ENCODE measurements around the gene PIK3CA.

Gene PIK3CA

GRCh38 chr3:179133575-179133974 lies 14.6 kb upstream of the PIK3CA start:
- DNase-seq (ENCODE audit: insufficient read length, low spot score) (no peak), FAIRE-seq (peak; percentile 63)
- TF ChIP-seq PAX5 (IDR thresholded peaks at IDR 0.05; ENCODE audit: insufficient read depth, low read length, severe bottlenecking) (no peak), SPI1 (IDR thresholded peaks at IDR 0.05; ENCODE audit: low read depth, low read length) (peak; percentile 93), TAF1 (IDR thresholded peaks at IDR 0.05; ENCODE audit: low read depth, low read length) (no peak)

GRCh38 chr3:179136195-179136594 lies 12.0 kb upstream of the PIK3CA start:
- no peak for DNase-seq (ENCODE audit: insufficient read length, low spot score)
- TF ChIP-seq SPI1 (IDR thresholded peaks at IDR 0.05; ENCODE audit: low read depth, low read length): no peak
- no peak for TF ChIP-seq POU2F2 (IDR thresholded peaks at IDR 0.05; ENCODE audit: low read depth, low read length)
- TF ChIP-seq POLR2A (IDR thresholded peaks at IDR 0.05; ENCODE audit: low read depth, low read length): no peak
- no peak for TF ChIP-seq POLR2AphosphoS5 (IDR thresholded peaks at IDR 0.05; ENCODE audit: low read depth, low read length)
- no peak for TF ChIP-seq PAX5 (IDR thresholded peaks at IDR 0.05; ENCODE audit: insufficient read depth, low read length, severe bottlenecking)
- TF ChIP-seq TAF1 (IDR thresholded peaks at IDR 0.05; ENCODE audit: low read depth, low read length): no peak
- FAIRE-seq: no peak

- no peak for DNase-seq (ENCODE audit: insufficient read length, low spot score)
- no peak for FAIRE-seq
- TF ChIP-seq TAF1 (IDR thresholded peaks at IDR 0.05; ENCODE audit: low read depth, low read length) (no peak), POLR2A (IDR thresholded peaks at IDR 0.05; ENCODE audit: low read depth, low read length) (no peak), POU2F2 (IDR thresholded peaks at IDR 0.05; ENCODE audit: low read depth, low read length) (no peak), POLR2AphosphoS5 (IDR thresholded peaks at IDR 0.05; ENCODE audit: low read depth, low read length) (no peak), PAX5 (IDR thresholded peaks at IDR 0.05; ENCODE audit: insufficient read depth, low read length, severe bottlenecking) (no peak), SPI1 (IDR thresholded peaks at IDR 0.05; ENCODE audit: low read depth, low read length) (no peak)
Observed at GRCh38 chr3:179141890-179142289, 6.3 kb upstream of the PIK3CA start.

GRCh38 chr3:179146911-179147513 lies 1.1 kb upstream of the PIK3CA start:
- TF ChIP-seq SPI1 (IDR thresholded peaks at IDR 0.05; ENCODE audit: low read depth, low read length) (peak; percentile 93), TAF1 (IDR thresholded peaks at IDR 0.05; ENCODE audit: low read depth, low read length) (no peak)
- DNase-seq (ENCODE audit: insufficient read length, low spot score) (no peak), FAIRE-seq (peak; percentile 89)

- FAIRE-seq (no peak), DNase-seq (ENCODE audit: insufficient read length, low spot score) (no peak)
- no peak for TF ChIP-seq POLR2A (IDR thresholded peaks at IDR 0.05; ENCODE audit: low read depth, low read length)
- peak; percentile 38; the same call in 1 of the 2 replicates for TF ChIP-seq SPI1 (IDR thresholded peaks at IDR 0.05; ENCODE audit: low read depth, low read length)
Observed at GRCh38 chr3:179147514-179147872, 664 bp upstream of the PIK3CA start.

GRCh38 chr3:179148616-179149405 lies 654 bp downstream of the PIK3CA start:
- DNase-seq (ENCODE audit: insufficient read length, low spot score) (peak; percentile 25), FAIRE-seq (peak; percentile 40)
- TF ChIP-seq PAX5 (IDR thresholded peaks at IDR 0.05; ENCODE audit: insufficient read depth, low read length, severe bottlenecking) (no peak), TAF1 (IDR thresholded peaks at IDR 0.05; ENCODE audit: low read depth, low read length) (no peak), POU2F2 (IDR thresholded peaks at IDR 0.05; ENCODE audit: low read depth, low read length) (no peak), POLR2AphosphoS5 (IDR thresholded peaks at IDR 0.05; ENCODE audit: low read depth, low read length) (no peak), SPI1 (IDR thresholded peaks at IDR 0.05; ENCODE audit: low read depth, low read length) (peak; percentile 41; the same call in 1 of the 2 replicates), POLR2A (IDR thresholded peaks at IDR 0.05; ENCODE audit: low read depth, low read length) (peak; percentile 12; the same call in 1 of the 2 replicates)

GRCh38 chr3:179149406-179149867 lies 1.3 kb downstream of the PIK3CA start:
- TF ChIP-seq TAF1 (IDR thresholded peaks at IDR 0.05; ENCODE audit: low read depth, low read length): no peak
- TF ChIP-seq PAX5 (IDR thresholded peaks at IDR 0.05; ENCODE audit: insufficient read depth, low read length, severe bottlenecking): no peak
- peak; percentile 47 for FAIRE-seq
- DNase-seq (ENCODE audit: insufficient read length, low spot score): no peak

- DNase-seq (ENCODE audit: insufficient read length, low spot score) (no peak), FAIRE-seq (no peak)
- TF ChIP-seq POU2F2 (IDR thresholded peaks at IDR 0.05; ENCODE audit: low read depth, low read length) (no peak), POLR2A (IDR thresholded peaks at IDR 0.05; ENCODE audit: low read depth, low read length) (no peak), SPI1 (IDR thresholded peaks at IDR 0.05; ENCODE audit: low read depth, low read length) (no peak), PAX5 (IDR thresholded peaks at IDR 0.05; ENCODE audit: insufficient read depth, low read length, severe bottlenecking) (no peak), TAF1 (IDR thresholded peaks at IDR 0.05; ENCODE audit: low read depth, low read length) (no peak), POLR2AphosphoS5 (IDR thresholded peaks at IDR 0.05; ENCODE audit: low read depth, low read length) (no peak)
Observed at GRCh38 chr3:179149951-179150350, 1.8 kb downstream of the PIK3CA start.

GRCh38 chr3:179150610-179151009 lies 2.5 kb downstream of the PIK3CA start:
- no peak for FAIRE-seq
- TF ChIP-seq POLR2A (IDR thresholded peaks at IDR 0.05; ENCODE audit: low read depth, low read length): no peak
- no peak for TF ChIP-seq TAF1 (IDR thresholded peaks at IDR 0.05; ENCODE audit: low read depth, low read length)
- no peak for TF ChIP-seq SPI1 (IDR thresholded peaks at IDR 0.05; ENCODE audit: low read depth, low read length)
- no peak for TF ChIP-seq PAX5 (IDR thresholded peaks at IDR 0.05; ENCODE audit: insufficient read depth, low read length, severe bottlenecking)
- TF ChIP-seq POLR2AphosphoS5 (IDR thresholded peaks at IDR 0.05; ENCODE audit: low read depth, low read length): no peak
- TF ChIP-seq POU2F2 (IDR thresholded peaks at IDR 0.05; ENCODE audit: low read depth, low read length): no peak
- no peak for DNase-seq (ENCODE audit: insufficient read length, low spot score)

- DNase-seq (ENCODE audit: insufficient read length, low spot score) (no peak), FAIRE-seq (peak; percentile 20)
- TF ChIP-seq TAF1 (IDR thresholded peaks at IDR 0.05; ENCODE audit: low read depth, low read length): no peak
- TF ChIP-seq POLR2AphosphoS5 (IDR thresholded peaks at IDR 0.05; ENCODE audit: low read depth, low read length): no peak
- no peak for TF ChIP-seq PAX5 (IDR thresholded peaks at IDR 0.05; ENCODE audit: insufficient read depth, low read length, severe bottlenecking)
- TF ChIP-seq POLR2A (IDR thresholded peaks at IDR 0.05; ENCODE audit: low read depth, low read length): no peak
- TF ChIP-seq POU2F2 (IDR thresholded peaks at IDR 0.05; ENCODE audit: low read depth, low read length): no peak
Observed at GRCh38 chr3:179151474-179151873, 3.3 kb downstream of the PIK3CA start.

All from GM12891 (cell line).